Psoas muscle (tissue), 8 donors: ENCODE measurements around the gene MST1. TPM values are rescaled to one million over a fixed set of nuclear protein-coding genes. Genes with fewer than 3 reads are reported as not detected.

Experiments
- ATAC-seq, 4 donors: fragments of 200-7000 bp; cut with Tn5 transposase; one replicate each; pipeline ENCODE4 v1.9.1; 2020; ENCODE audit warnings: moderate library complexity in 3 of 4, mild to moderate bottlenecking in 2 of 4
- DNase-seq, 2 donors: peaks; one replicate each; pipeline ENCODE4 v3.0.0-alpha.2; 2020
- H3K27ac ChIP-seq: fragments of 200-600 bp; one replicate; pipeline ENCODE4 v1.8.0; 2022
- H3K27me3 ChIP-seq, 3 donors: fragments of 200-600 bp in 1 of 3; one replicate each; pipeline versions ENCODE4 v1.6.1 to v1.8.0; 2013 to 2022; ENCODE audit warnings: low read length in 2 of 3, mild to moderate bottlenecking in 2 of 3, moderate library complexity in 1 of 3; ENCODE audit not compliant: insufficient read depth in 3 of 3
- H3K36me3 ChIP-seq, 2 donors: fragments of 200-600 bp in 1 of 2; one replicate each; pipeline versions ENCODE4 v1.6.1 to v1.8.0; 2013 to 2022; ENCODE audit warnings: low read depth in 1 of 2, mild to moderate bottlenecking in 1 of 2, moderate library complexity in 1 of 2; ENCODE audit not compliant: insufficient read depth in 1 of 2
- H3K4me1 ChIP-seq: fragments of 200-600 bp; one replicate; pipeline ENCODE4 v1.8.0; 2022
- H3K4me3 ChIP-seq: fragments of 200-600 bp; one replicate; pipeline ENCODE4 v1.8.0; 2022; ENCODE audit warnings: mild to moderate bottlenecking
- H3K9me3 ChIP-seq: fragments of 200-600 bp; one replicate; pipeline ENCODE4 v1.8.0; 2022
- WGBS, 3 donors: extraction: QIAGEN DNeasy Blood & Tissue Kit; methylation state at CpG; one replicate each; pipeline versions ENCODE4 v1.1.6 to v1.1.7; 2013; 5-methylcytosine and 5-hydroxymethylcytosine counted together
- intact Hi-C, 2 donors: fragments of 100-400 bp; cut with DNase I; formaldehyde crosslinking; loops; one replicate each; pipeline versions ENCODE4 v1.11.0 to v1.14.2; 2022
- polyA plus RNA-seq, 3 donors: library from polyadenylated mRNA; stranded (reverse); fragments of 200-250 nt; gene quantifications; one replicate each; pipeline ENCODE4 v1.2.3, GENCODE V29; 2013
- total RNA-seq, 4 donors: library from RNA; stranded (reverse); fragmentation: NEBNext Ultra II Directional in 2 of 4; extraction: Animal tissue kit (Norgen Biotek cat#: 25700) in 2 of 4; gene quantifications; one replicate each; pipeline versions ENCODE4 v1.2.1 to v1.2.4, GENCODE V29; 2021 to 2023
- TF ChIP-seq, protein P1 (sequence below): fragments of 200-600 bp; IDR thresholded peaks from one replicate; pipeline ENCODE4 v1.8.0; 2022; ENCODE audit warnings: antibody characterized with exemption
- donor health status: healthy with polysubstance abuse.
- donor health status: DM: no; HTN: no; CAD: no; lungs with moderate emphysema.
- donor health status: Bipolar disorder and iron deficiency.
- donor health status: healthy.
- donor health status: DM: yes; HTN: yes; CAD: no.
- donor health status: DM: no; HTN: no; CAD: no.
- donor health status: DM: no; HTN: no; CAD: no.
- donor health status: DM: yes; HTN: yes; CAD: no.

Gene MST1
- total and polyA plus RNA-seq, 7 donors = 1.4 to 7.0 (median 3.2) TPM

DNA sequence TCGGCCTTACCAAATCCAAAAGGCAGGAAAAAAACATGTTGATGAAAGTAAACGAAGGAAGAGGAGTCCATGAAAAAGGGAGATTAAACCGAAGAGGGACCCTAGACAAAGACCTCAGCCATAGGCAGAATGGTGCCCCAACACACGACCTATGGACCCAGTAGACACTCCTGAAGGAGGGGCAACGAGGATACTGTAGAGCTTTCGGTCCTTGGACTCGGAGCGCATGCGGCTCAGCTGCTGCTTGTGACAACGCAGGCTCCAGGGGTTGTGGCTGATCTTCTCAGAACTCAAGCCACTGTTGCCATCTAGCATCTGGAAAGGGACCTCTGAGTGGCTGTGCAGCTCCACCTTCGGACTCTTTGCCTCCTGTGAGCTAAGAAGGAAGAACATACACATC lies 43.3 kb upstream of the MST1 start:
- H3K9me3 ChIP-seq = no peaks in the 10 kb centered on the region
- TF ChIP-seq, protein P1, sequence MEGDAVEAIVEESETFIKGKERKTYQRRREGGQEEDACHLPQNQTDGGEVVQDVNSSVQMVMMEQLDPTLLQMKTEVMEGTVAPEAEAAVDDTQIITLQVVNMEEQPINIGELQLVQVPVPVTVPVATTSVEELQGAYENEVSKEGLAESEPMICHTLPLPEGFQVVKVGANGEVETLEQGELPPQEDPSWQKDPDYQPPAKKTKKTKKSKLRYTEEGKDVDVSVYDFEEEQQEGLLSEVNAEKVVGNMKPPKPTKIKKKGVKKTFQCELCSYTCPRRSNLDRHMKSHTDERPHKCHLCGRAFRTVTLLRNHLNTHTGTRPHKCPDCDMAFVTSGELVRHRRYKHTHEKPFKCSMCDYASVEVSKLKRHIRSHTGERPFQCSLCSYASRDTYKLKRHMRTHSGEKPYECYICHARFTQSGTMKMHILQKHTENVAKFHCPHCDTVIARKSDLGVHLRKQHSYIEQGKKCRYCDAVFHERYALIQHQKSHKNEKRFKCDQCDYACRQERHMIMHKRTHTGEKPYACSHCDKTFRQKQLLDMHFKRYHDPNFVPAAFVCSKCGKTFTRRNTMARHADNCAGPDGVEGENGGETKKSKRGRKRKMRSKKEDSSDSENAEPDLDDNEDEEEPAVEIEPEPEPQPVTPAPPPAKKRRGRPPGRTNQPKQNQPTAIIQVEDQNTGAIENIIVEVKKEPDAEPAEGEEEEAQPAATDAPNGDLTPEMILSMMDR = no peak
- H3K27ac ChIP-seq = no peak overlapping the region
- ATAC-seq (no peak), DNase-seq (no peak)
- H3K4me3 ChIP-seq = no peak overlapping the region
- 86 to 92% (median 88%) methylated on average over 11 of the region's 11 CpGs for WGBS, 3 donors
- intact Hi-C loops = no loop called here
- no peaks in the 10 kb centered on the region for H3K4me1 ChIP-seq
- peaks cover 5 to 87% of the 10 kb centered on the region in 2 donors for H3K36me3 ChIP-seq
- no peaks in the 10 kb centered on the region for H3K27me3 ChIP-seq

DNA sequence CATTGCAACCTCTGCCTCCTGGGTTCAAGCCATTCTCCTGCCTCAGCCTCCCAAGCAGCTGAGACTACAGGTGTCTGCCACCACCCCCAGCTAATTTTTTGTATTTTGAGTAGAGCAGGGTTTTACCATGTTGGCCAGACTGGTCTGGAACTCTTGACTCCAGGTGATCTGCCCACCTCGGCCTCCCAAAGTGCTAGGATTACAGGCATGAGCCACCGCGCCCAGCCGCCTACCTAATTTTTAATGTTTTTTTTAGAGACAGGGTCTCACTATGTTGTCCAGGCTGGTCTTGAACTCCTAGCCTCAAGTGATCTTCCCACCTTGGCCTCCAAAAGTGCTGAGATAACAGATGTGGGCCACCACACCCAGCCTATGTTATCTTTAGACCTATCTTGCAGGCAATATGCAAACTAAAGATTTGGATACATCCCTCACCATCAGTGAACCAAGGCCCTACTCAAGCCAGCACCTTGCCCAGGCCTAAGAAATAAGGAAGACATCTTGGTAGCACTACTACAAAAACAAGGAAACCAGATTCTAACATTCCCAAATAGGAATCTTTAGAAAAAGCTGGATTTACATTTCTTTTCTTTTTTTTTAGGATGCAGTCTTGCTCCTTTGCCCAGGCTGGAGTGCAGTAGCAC lies 40.8 kb upstream of the MST1 start:
- peaks cover 5 to 87% of the 10 kb centered on the region in 2 donors for H3K36me3 ChIP-seq
- H3K9me3 ChIP-seq = no peaks in the 10 kb centered on the region
- intact Hi-C loops = no loop called here
- no peak for DNase-seq
- TF ChIP-seq, protein P1 = no peak
- H3K4me1 ChIP-seq = peaks cover 2% of the 10 kb centered on the region
- WGBS, 3 donors = 97 to 99% (median 97%) methylated on average over 4 of the region's 4 CpGs
- no peaks in the 10 kb centered on the region for H3K27me3 ChIP-seq
- H3K27ac ChIP-seq = no peak overlapping the region
- no peak for ATAC-seq
- no peak overlapping the region for H3K4me3 ChIP-seq

DNA sequence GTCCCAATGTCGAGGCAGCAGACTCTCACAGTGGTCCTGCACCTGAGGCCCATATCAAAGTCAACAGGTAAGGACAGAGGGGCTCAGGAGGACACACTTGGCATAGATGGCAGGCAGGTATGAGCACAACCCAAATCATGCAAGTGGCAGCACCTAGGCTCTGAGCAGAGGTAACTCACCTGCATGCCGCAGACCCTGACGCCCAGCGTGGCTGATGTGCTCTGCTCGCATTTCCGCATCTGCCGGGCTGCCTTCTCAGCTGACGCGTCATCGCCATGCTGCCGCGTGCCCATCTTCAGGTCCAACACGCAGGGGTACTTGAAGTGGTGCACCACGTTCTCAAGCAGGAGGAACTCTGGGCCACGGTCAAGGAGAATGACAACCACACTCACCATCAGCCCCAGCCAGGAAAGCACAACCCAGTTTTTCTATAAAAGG lies 38.7 kb upstream of the MST1 start:
- WGBS, 3 donors = 93 to 94% (median 94%) methylated on average over 15 of the region's 15 CpGs
- Histone ChIP-seq H3K27ac (no peak overlapping the region), H3K36me3 (peaks cover 5 to 68% of the 10 kb centered on the region in 2 donors), H3K4me1 (peaks cover 14% of the 10 kb centered on the region), H3K4me3 (no peak overlapping the region), H3K9me3 (no peaks in the 10 kb centered on the region), H3K27me3 (no peaks in the 10 kb centered on the region)
- intact Hi-C loops = no loop called here
- TF ChIP-seq, protein P1 = no peak
- ATAC-seq (no peak), DNase-seq (no peak)

DNA sequence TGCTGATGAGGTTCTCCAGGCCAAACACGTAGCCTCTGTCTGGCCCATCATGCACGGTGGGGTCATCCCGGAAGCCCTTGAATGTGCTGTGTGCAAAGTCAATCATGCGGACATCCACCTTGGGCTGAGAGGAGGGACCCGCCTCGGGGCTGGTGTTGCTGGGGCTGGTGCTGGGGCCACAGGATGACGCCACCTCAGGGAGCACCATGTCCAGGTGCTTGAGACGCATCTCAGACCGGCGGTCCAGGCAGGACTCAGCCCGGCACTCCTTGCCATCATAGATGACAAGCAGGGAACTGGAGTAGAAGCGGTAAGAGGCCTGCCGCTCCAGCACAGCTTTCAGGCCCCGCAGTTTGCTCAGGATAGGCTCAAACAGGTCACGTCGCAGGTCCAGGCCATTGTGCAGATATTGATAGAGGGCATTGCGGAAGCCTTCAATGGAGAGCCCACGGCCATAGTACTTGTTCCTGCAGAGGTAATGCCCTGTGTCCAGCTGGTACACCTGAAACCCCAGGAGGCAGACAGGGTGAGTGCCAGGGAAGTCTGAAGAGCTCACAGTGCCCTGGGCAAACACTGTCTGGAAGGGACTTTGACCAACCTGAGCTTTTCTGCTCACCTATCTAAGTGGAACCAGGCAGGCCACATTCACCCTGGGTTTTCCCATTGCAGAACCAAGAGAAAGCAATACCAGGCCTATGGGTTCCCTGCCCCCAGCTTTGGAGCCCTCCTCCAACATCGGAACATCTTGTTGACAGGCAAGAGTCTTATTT lies 38.1 kb upstream of the MST1 start:
- TF ChIP-seq, protein P1 = no peak
- H3K4me3 ChIP-seq = no peak overlapping the region
- H3K4me1 ChIP-seq = peaks cover 20% of the 10 kb centered on the region
- peaks cover 5 to 64% of the 10 kb centered on the region in 2 donors for H3K36me3 ChIP-seq
- intact Hi-C loops = no loop called here
- no peak overlapping the region for H3K27ac ChIP-seq
- H3K27me3 ChIP-seq = no peaks in the 10 kb centered on the region
- ATAC-seq (no peak), DNase-seq (no peak)
- H3K9me3 ChIP-seq = no peaks in the 10 kb centered on the region
- 87 to 92% (median 87%) methylated on average over 19 of the region's 19 CpGs for WGBS, 3 donors
